ENCODE measurements around the gene PGLYRP2. TPM values are rescaled to one million over a fixed set of nuclear protein-coding genes. Genes with fewer than 3 reads are reported as not detected.

Gene PGLYRP2
- total and polyA plus RNA-seq, 2 donors (not counting 3 experiments of a cell fraction or from before 2014, with no cell fraction given), result 0.03 to 0.18 TPM

- BruUV-seq (replicated peaks), result no TSS peak
- no peak overlapping the region for H3K9ac ChIP-seq (replicated peaks; ENCODE audit: extremely low read depth, insufficient read depth, low read length)
- FAIRE-seq, result no peak
- DNase-seq (ENCODE audit: low read depth, low spot score), result no peak
- ChIA-PET POLR2A (no interaction called here), CTCF (no interaction called here)
- no peak overlapping the region for H3K4me2 ChIP-seq (ENCODE audit: insufficient read depth, low read length)
- H4K20me1 ChIP-seq (replicated peaks; ENCODE audit: control insufficient read depth, extremely low read depth, insufficient read depth, low read length), result no peaks in the 10 kb centered on the region
- intact Hi-C loops (cut with micrococcal nuclease) (no loop called here), dilution Hi-C loops (cut with MboI; ENCODE audit: extremely low pct_ligation_motif_present, low sequenced_read_pairs) (no loop called here)
- no peak for TF ChIP-seq CTCF (IDR thresholded peaks at IDR 0.05; ENCODE audit: extremely low read depth in 1 of 2, insufficient read depth in 1 of 2, low read depth in 1 of 2, low read length in 2 of 2)
- no peak for TF ChIP-seq POLR2AphosphoS5 (IDR thresholded peaks at IDR 0.05; ENCODE audit: insufficient read depth, low read depth, low read length)
- TF ChIP-seq POLR2A (IDR thresholded peaks at IDR 0.05; ENCODE audit: low read depth, low read length), result no peak
- TF ChIP-seq EZH2 (IDR thresholded peaks at IDR 0.05; ENCODE audit: borderline replicate concordance, low read depth, low read length, severe bottlenecking), result no peak
- TF ChIP-seq GATA2 (IDR thresholded peaks at IDR 0.05; ENCODE audit: insufficient read depth, insufficient read length, low read depth, low read length), result no peak
- no peak for TF ChIP-seq MAX (IDR thresholded peaks at IDR 0.05; ENCODE audit: insufficient read depth, insufficient read length)
- no peak for TF ChIP-seq JUN (IDR thresholded peaks at IDR 0.05; ENCODE audit: borderline replicate concordance, insufficient read depth, insufficient read length, low read depth)
- no peak for TF ChIP-seq MYC (IDR thresholded peaks at IDR 0.05; ENCODE audit: low read depth, low read length)
- TF ChIP-seq FOS (IDR thresholded peaks at IDR 0.05; ENCODE audit: borderline replicate concordance, insufficient read depth, low read length), result no peak
- no peaks in the 10 kb centered on the region for H3K4me1 ChIP-seq (ENCODE audit: control insufficient read depth, extremely low read depth, insufficient read depth, low read length)
- H3K27me3 ChIP-seq (ENCODE audit: control insufficient read depth in 2 of 2, insufficient read depth in 2 of 2, low read length in 2 of 2), result no peaks in the 10 kb centered on the region
- no peaks in the 10 kb centered on the region for H3K9me1 ChIP-seq (replicated peaks; ENCODE audit: control insufficient read depth, extremely low read depth, insufficient read depth, low read length)
- no peaks in the 10 kb centered on the region for H3K79me2 ChIP-seq (ENCODE audit: control insufficient read depth, insufficient read depth, low read length)
- H3K9me3 ChIP-seq (replicated peaks; ENCODE audit: control insufficient read depth, insufficient read depth, low read length), result no peaks in the 10 kb centered on the region
- no peaks in the 10 kb centered on the region for H3K36me3 ChIP-seq (ENCODE audit: control insufficient read depth in 2 of 2, extremely low read depth in 1 of 2, insufficient read depth in 2 of 2, low read length in 2 of 2)
- no peak overlapping the region for H3K27ac ChIP-seq (ENCODE audit: insufficient read depth, low read depth, low read length)
- no peak overlapping the region for H3K4me3 ChIP-seq (replicated peaks in 1 of 3; ENCODE audit: insufficient read depth in 1 of 3, low read depth in 1 of 3, low read length in 3 of 3)
- no peak overlapping the region for H2AFZ ChIP-seq (ENCODE audit: low read depth, low read length)
Observed at GRCh38 chr19:15519433-15519976, 40.2 kb upstream of the PGLYRP2 start.
